ENCODE measurements around the gene CFAP45. TPM values are rescaled to one million over a fixed set of nuclear protein-coding genes. Genes with fewer than 3 reads are reported as not detected.

CFAP45 gene, protein sequence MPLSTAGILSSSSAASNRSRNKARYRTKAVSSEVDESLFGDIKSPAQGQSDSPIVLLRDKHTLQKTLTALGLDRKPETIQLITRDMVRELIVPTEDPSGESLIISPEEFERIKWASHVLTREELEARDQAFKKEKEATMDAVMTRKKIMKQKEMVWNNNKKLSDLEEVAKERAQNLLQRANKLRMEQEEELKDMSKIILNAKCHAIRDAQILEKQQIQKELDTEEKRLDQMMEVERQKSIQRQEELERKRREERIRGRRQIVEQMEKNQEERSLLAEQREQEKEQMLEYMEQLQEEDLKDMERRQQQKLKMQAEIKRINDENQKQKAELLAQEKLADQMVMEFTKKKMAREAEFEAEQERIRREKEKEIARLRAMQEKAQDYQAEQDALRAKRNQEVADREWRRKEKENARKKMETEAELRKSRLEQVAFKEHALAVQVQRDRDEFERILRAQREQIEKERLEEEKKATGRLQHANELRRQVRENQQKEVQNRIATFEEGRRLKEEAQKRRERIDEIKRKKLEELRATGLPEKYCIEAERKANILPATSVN
- total RNA-seq (2022; extraction: Qiagen RNA extraction): 0.61 to 0.79 TPM (median 0.73 TPM) in 5 replicates

DNA sequence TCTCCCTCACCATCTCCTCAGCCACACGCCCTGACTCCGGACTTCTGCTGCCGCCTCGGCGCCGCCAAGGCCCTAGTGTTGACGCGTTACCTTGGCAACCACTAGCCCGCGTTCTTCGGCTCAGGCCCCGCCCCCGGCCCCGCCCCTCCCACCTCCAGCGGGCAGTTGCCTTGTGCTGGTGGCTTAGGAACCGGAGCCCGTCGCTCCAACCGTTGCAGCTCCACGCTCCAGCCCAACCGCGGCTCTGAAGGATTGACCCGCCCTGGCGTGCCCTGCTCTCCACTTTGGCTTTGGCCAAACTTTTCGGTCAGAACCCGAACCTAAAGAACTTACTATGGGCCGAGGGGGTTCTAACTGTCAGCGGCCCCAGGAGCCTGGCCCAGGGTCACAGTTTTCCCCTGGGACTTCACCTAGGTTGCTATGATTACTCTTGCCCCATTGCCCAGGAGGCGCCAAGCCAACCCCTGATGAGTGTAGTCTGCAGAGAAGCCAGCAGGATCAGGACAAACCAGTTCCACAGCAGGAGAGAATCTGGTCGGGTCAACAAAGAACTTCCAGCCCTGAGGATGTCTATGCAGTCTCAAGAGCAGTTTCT, at the start of gene CFAP45:
Gene CFAP45 (minus strand): TSS at position 80 of the 595 bp plus-strand sequence. CDS start 67 bp downstream, at position 13.

GRCh38 chr1:159945483-159946241, 45.7 kb upstream of the CFAP45 start, which contains the start of gene IGSF9:
Gene IGSF9 (minus strand): TSS chr1:159945613. CDS start chr1:159943454, 2,159 bp downstream.

GRCh38 chr1:159924791-159925718, 25.1 kb upstream of the CFAP45 start, which contains the start of gene TAGLN2:
Gene TAGLN2 (minus strand): TSS chr1:159925507. CDS start chr1:159920509, 4,998 bp downstream.

GRCh38 chr1:159862557-159862956, 37.4 kb downstream of the CFAP45 start, which contains the start of gene VSIG8:
Gene VSIG8 (minus strand): TSS chr1:159862657. CDS start chr1:159862521, 136 bp downstream.

GRCh38 chr1:159826441-159827101, 73.4 kb downstream of the CFAP45 start, which contains the start of gene SLAMF8:
Gene SLAMF8 (plus strand): TSS chr1:159826873. CDS start chr1:159826899, 26 bp downstream.

Other genes with a start within 250 kb of the CFAP45 start
- not detected in 5 replicates for gene CRP, start 185.6 kb downstream of the CFAP45 start, total RNA-seq (2022; extraction: Qiagen RNA extraction)
- gene DUSP23, start 119.2 kb downstream of the CFAP45 start, total RNA-seq (2022; extraction: Qiagen RNA extraction): 48.7 to 79.3 TPM (median 76.6 TPM) in 5 replicates
- not detected in 5 replicates for gene FCRL6, start 97.8 kb downstream of the CFAP45 start, total RNA-seq (2022; extraction: Qiagen RNA extraction)
- 0.03 TPM in 1 of 5 replicates, not detected in the others for gene SLAMF8, start 73.3 kb downstream of the CFAP45 start, total RNA-seq (2022; extraction: Qiagen RNA extraction)
- 0.05 TPM in 2 of 5 replicates, not detected in the others for gene VSIG8, start 37.5 kb downstream of the CFAP45 start, total RNA-seq (2022; extraction: Qiagen RNA extraction)
- gene TAGLN2, start 25.3 kb upstream of the CFAP45 start, total RNA-seq (2022; extraction: Qiagen RNA extraction): 1,030 to 1,080 TPM (median 1,063 TPM) in 5 replicates
- 0.17 to 0.29 TPM (median 0.22 TPM) in 5 replicates for gene IGSF9, start 45.4 kb upstream of the CFAP45 start, total RNA-seq (2022; extraction: Qiagen RNA extraction)
- gene SLAMF9, start 54.1 kb upstream of the CFAP45 start, total RNA-seq (2022; extraction: Qiagen RNA extraction): 0.13 to 0.83 TPM (median 0.40 TPM) in 5 replicates
- 4.1 to 4.6 TPM (median 4.4 TPM) in 5 replicates for gene PIGM, start 131.8 kb upstream of the CFAP45 start, total RNA-seq (2022; extraction: Qiagen RNA extraction)
- gene KCNJ10, start 170.0 kb upstream of the CFAP45 start, total RNA-seq (2022; extraction: Qiagen RNA extraction): 0.09 TPM in 1 of 5 replicates, not detected in the others
- gene KCNJ9, start 181.4 kb upstream of the CFAP45 start, total RNA-seq (2022; extraction: Qiagen RNA extraction): 0.02 TPM in 1 of 5 replicates, not detected in the others
- 6.0 to 10.1 TPM (median 10.0 TPM) in 5 replicates for gene IGSF8, start 198.5 kb upstream of the CFAP45 start, total RNA-seq (2022; extraction: Qiagen RNA extraction)
- 0.03 to 0.20 TPM (median 0.07 TPM) in 4 of 5 replicates, not detected in the other for gene ATP1A2, start 215.6 kb upstream of the CFAP45 start, total RNA-seq (2022; extraction: Qiagen RNA extraction)

Data from A549 treated with CORT108297 at 1 μM for 4 hours (cell line).